NK-92 (cell line): ENCODE measurements around the gene TBC1D3E.
"Not testable (repeated sequence)": the region's sequence is repeated elsewhere in the genome, so short reads cannot be mapped to it uniquely, and the experiment has no call there.

ENCODE experiments used
- DNase-seq: peaks from one replicate; lab custom pipeline; 2025; ENCODE audit not compliant: unreplicated experiment; lab: John Stamatoyannopoulos, UW

TBC1D3E gene

DNA sequence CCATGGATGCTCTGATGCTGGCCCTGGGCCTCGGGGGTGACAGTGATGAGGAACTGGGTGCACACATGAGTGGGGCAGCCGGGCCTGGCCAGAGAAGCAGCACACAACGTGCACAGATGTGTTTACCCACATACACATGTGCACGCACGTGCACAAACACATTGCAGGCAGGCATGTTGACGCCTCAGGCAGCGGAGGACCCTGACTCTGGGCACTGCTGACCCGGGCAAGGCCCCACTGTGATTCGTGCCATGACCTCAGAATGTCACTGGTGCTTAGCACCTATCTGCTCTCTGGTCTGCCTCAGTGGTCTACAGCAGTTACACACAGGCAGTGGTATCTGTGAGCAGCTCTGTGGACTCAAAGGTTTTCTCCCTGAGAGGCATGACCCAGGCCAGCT lies at the start of gene TBC1D3E:
Gene TBC1D3E (plus strand): TSS at position 301 of the 400 bp plus-strand sequence. CDS start 1,545 bp downstream, outside the sequence.
- DNase-seq, result not testable (repeated sequence)

DNA sequence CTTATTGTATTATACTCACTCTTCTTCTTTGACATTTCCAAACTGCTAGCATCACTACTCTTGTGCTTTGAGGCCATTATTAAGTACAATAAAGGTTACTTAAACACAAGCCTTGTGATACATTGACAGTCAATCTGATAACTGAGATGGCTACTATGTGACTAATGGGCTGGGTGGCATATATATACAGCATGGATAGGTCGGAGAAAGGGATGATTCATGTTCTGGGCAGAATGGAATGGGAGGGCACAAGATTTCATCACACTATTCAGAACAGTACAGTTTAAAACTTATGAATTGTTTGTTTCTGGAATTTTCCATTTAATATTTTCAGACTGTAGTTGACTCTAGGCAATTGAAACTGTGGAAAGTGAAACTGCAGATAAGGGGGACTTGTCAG lies 40.4 kb upstream of the TBC1D3E start:
- DNase-seq, result not testable (repeated sequence)

DNA sequence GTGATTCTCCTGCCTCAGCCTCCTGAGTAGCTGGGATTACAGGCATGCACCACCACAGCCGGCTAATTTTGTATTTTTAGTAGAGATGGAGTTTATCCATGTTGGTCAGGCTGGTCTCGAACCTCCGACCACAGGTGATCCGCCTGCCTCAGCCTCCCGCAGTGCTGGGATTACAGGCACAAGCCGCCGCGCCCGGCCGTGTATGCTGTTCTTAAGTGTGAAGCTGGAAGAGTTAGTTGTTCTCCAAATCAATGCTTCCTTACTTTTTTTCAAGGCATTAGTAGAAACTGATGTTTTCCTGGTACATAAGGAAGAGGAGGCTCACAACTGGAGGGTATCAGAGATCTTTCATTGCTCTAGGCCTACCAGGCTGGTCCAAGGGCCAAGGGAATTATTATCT lies 39.6 kb upstream of the TBC1D3E start:
- not testable (repeated sequence) for DNase-seq

DNA sequence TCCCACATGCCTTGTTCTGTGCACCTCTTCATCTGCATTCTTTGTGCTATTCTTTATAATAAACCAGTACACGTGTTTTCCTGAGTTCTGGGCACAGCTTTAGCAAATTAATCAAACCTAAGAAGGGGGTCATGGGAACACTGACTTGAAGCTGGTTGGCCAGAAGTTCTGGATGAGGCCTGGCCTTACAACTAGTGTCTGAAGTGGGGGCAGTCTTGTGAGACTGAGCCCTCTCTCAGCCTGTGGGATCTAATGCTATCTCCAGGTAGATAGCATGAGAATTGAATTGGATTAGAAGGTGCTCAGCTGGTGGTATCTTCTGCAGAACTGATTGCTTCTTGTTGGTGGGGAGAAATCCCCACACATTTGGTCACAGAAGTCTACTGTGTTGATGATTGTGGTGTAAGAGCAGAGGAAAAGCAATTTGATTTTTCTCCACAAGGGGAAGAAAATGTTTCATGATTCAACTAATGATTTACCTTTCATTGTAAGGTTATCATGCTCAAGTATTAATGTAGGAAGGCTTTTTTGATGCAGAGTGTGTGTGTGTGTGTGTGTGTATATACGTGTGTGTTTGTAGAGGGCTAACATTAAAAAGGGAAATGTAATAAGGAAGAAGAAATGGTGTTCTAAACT lies 33.6 kb upstream of the TBC1D3E start:
- DNase-seq, result not testable (repeated sequence)

DNA sequence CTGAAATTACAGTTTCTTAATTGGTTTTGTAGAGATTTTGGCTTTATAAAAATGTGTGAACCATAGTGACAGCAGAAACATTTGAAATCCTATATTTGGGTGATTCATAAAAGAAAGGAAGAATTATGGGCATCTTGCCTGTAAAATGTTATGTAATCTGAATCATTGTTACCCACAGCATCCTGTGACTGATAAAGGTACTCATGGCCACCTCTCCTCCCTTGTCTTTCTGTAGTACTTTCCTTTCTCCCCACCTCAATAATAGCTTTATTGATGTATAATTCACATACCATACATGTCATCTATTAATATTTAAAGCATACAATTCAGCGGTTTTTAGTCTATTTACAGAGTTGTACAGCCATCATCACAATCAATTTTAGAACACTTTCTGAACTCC lies 28.5 kb upstream of the TBC1D3E start:
- not testable (repeated sequence) for DNase-seq

DNA sequence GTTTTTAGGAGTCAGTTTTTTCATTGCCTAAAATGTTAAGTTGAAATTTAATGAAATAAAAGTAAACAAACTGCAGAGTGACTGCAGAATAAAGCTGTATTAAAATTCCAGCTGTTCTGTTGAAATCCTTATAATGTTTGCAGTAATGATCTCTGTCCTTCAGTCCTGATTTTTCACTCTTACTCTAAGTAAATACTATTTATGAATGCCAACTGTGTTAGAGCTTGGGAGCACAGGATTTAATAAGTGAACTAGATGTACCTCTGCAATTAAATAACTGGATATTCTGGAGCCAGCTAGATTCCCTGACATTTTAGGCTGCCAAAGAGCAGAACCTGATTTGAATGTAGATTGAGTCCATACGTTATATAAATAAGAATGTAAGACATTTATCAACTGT lies 7.9 kb upstream of the TBC1D3E start:
- not testable (repeated sequence) for DNase-seq

DNA sequence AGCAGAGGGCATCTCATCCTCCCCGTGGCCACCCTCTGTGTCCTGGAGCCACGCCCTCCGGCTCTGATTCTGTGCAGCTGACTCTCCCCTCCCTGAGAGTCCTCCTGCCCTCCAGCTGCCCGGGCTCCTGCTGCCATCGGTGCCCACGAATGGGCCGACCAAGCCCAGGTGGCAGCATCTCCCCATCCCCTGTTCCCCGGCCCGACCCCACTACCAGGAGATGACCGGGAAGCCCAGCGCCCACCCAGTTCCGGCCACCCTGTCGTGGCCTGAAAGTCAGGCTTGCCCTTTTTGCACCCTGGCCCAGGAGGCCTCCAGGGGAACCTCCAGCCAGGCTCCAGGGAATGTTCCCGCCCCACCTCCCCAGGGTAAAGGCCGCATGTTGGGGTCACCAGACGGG lies 7.1 kb downstream of the TBC1D3E start:
- DNase-seq, result not testable (repeated sequence)
